Thyroid gland (tissue), 4 donors: ENCODE results near the gene PLXNA4.

Experiments used
- POLR2A ChIP-seq, 2 donors: fragments of 450-650 bp; IDR thresholded peaks; one replicate each; pipeline ENCODE4 v1.6.1; 2017; ENCODE audit warnings: antibody characterized with exemption in 2 of 2, mild to moderate bottlenecking in 2 of 2, moderate library complexity in 1 of 2
- TF ChIP-seq, protein P1 (sequence below), 6 experiments: fragments of 200-600 bp in 3 of 6; fragments of 450-650 bp in 3 of 6; sonication (generic) in 3 of 6; IDR thresholded peaks; one replicate each; pipeline ENCODE4 v1.5.1; 2016 to 2019; ENCODE audit warnings: antibody characterized with exemption in 6 of 6, mild to moderate bottlenecking in 2 of 6, inconsistent platforms in 1 of 6, moderate library complexity in 1 of 6

DNA sequence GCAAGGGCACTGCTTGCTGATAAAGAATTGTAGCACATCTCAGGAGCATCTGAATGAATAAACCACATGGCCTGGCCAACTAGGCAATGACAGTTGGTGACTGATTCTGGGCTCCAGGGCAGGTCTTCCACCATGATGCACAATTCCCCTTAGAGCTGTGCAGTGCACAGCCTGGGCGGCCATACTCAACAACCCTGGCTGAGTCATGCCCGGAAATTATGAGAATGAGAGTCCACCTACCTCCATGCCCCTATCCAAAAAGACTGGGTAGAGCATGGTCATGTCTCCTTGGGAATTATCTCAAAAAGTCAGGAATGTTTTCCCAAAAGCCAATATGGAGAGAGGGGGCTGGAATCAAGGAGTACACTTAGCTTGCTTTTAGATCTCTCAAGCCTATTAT is 425.6 kb downstream of the PLXNA4 start:
- TF ChIP-seq, protein P1, sequence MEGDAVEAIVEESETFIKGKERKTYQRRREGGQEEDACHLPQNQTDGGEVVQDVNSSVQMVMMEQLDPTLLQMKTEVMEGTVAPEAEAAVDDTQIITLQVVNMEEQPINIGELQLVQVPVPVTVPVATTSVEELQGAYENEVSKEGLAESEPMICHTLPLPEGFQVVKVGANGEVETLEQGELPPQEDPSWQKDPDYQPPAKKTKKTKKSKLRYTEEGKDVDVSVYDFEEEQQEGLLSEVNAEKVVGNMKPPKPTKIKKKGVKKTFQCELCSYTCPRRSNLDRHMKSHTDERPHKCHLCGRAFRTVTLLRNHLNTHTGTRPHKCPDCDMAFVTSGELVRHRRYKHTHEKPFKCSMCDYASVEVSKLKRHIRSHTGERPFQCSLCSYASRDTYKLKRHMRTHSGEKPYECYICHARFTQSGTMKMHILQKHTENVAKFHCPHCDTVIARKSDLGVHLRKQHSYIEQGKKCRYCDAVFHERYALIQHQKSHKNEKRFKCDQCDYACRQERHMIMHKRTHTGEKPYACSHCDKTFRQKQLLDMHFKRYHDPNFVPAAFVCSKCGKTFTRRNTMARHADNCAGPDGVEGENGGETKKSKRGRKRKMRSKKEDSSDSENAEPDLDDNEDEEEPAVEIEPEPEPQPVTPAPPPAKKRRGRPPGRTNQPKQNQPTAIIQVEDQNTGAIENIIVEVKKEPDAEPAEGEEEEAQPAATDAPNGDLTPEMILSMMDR (IDR thresholded peaks at IDR 0.05): no peak
- TF ChIP-seq POLR2A (IDR thresholded peaks at IDR 0.05): no peak
